ENCODE results near the gene GGNBP2.

- TF ChIP-seq EZH2 (IDR thresholded peaks at IDR 0.05; ENCODE audit: insufficient read depth, poor library complexity, severe bottlenecking) (no peak), EZH2phosphoT487 (IDR thresholded peaks at IDR 0.05; ENCODE audit: insufficient read depth, low read depth) (no peak)
Measured at GRCh38 chr17:36613155-36613554, 68.4 kb downstream of the GGNBP2 start.
